Heart right ventricle (tissue), 16 donors: Measurements from ENCODE around the gene ATF7. TPM values are rescaled to one million over a fixed set of nuclear protein-coding genes. Genes with fewer than 3 reads are reported as not detected.
A peak's percentile ranks its signal among the peaks of the same experiment; 100 is the strongest.

Experiments used
- ATAC-seq, 8 donors: fragments of 200-7000 bp; cut with Tn5 transposase; one replicate each; pipeline ENCODE4 v1.9.1; 2020; ENCODE audit warnings: mild to moderate bottlenecking in 8 of 8, moderate library complexity in 8 of 8, moderate number of reproducible peaks in 1 of 8
- DNase-seq, 2 donors: peaks; one replicate each; pipeline ENCODE4 v3.0.0-alpha.2; 2020
- H3K27ac ChIP-seq, 10 donors: fragments of 200-600 bp; sonication (generic) in 2 of 10; one replicate each; pipeline versions ENCODE4 v1.5.0 to v1.8.0; 2020 to 2022; ENCODE audit warnings: mild to moderate bottlenecking in 3 of 10
- H3K27me3 ChIP-seq, 7 donors: fragments of 200-600 bp; one replicate each; pipeline ENCODE4 v1.8.0; 2021 to 2022; ENCODE audit warnings: mild to moderate bottlenecking in 2 of 7
- H3K36me3 ChIP-seq, 9 donors: fragments of 200-600 bp; sonication (generic) in 1 of 9; one replicate each; pipeline versions ENCODE4 v1.5.0 to v1.8.0; 2020 to 2022; ENCODE audit warnings: mild to moderate bottlenecking in 2 of 9
- H3K4me1 ChIP-seq, 9 donors: fragments of 200-600 bp; sonication (generic) in 1 of 9; one replicate each; pipeline versions ENCODE4 v1.5.0 to v1.8.0; 2020 to 2022; ENCODE audit warnings: mild to moderate bottlenecking in 4 of 9
- H3K4me3 ChIP-seq, 10 donors: fragments of 200-600 bp; sonication (generic) in 2 of 10; one replicate each; pipeline versions ENCODE4 v1.5.0 to v1.8.0; 2020 to 2022; ENCODE audit warnings: mild to moderate bottlenecking in 7 of 10, moderate library complexity in 2 of 10
- H3K9me3 ChIP-seq, 11 donors: fragments of 200-600 bp in 10 of 11; sonication (generic) in 2 of 11; one replicate each; pipeline versions ENCODE4 v1.5.0 to v1.8.0; 2013 to 2022; ENCODE audit warnings: mild to moderate bottlenecking in 2 of 11, control low read depth in 1 of 11, moderate library complexity in 1 of 11
- CTCF ChIP-seq, 9 donors: fragments of 200-600 bp; sonication (generic) in 2 of 9; IDR thresholded peaks; one replicate each; pipeline versions ENCODE4 v1.5.0 to v1.8.0; 2021 to 2022; ENCODE audit warnings: antibody characterized with exemption in 9 of 9, mild to moderate bottlenecking in 5 of 9, moderate library complexity in 1 of 9
- WGBS, 2 donors: extraction: QIAGEN DNeasy Blood & Tissue Kit; methylation state at CpG; one replicate each; pipeline ENCODE4 v1.1.7; 2013; ENCODE audit warnings: inconsistent platforms in 1 of 2; 5-methylcytosine and 5-hydroxymethylcytosine counted together
- intact Hi-C, 10 donors: fragments of 100-400 bp; cut with DNase I; formaldehyde crosslinking; loops; one replicate each; pipeline versions ENCODE4 v1.11.1 to v1.14.2; 2022
- polyA plus RNA-seq, 2 donors: library from polyadenylated mRNA; stranded (reverse); fragments of 200-250 nt; gene quantifications; one replicate each; pipeline ENCODE4 v1.2.3, GENCODE V29; 2013
- total RNA-seq, 10 donors: library from RNA; stranded (reverse); fragmentation: NEBNext Ultra II Directional in 3 of 10; extraction: Animal tissue kit (Norgen Biotek cat#: 25700) in 3 of 10; gene quantifications; one replicate each; pipeline versions ENCODE4 v1.2.1 to v1.2.4, GENCODE V29; 2021 to 2023
- donor health status: Arrhythmogenic right ventricular cardiomyopathy.
- donor health status: ischemic (EF 13 %, LVEDD 7.1; RV severe dilation, severe dysfunction).
- donor health status: healthy with polysubstance abuse.
- donor health status: DM: no; HTN: yes; CAD: no.
- donor health status: DM: no; HTN: no; CAD: no.
- donor health status: ischemic (EF 25% LVEDD 6.9; RV normal size, moderate dysfunction).
- donor health status: ischemic (EF 25% LVEDD 5.7; RV mildly dilated, moderate dysfunction).
- donor health status: healthy.
- donor health status: DM: yes; HTN: yes; CAD: no.
- donor health status: Ischemic cardiomyopathy.
- donor health status: ischemic (EF 35%, LVEDD 5.7; RV mildly dilated, moderate dysfunction).
- donor health status: nonischemic (EF 11% LVEDD 7.7; RV severe dilation, severe dysfunction).
- donor health status: DM: yes; HTN: yes; CAD: no.
- donor health status: PGD.
- donor health status: ischemic (EF 29% LVEDD 5.4; RV normal size, mild dysfunction).
- donor health status: nonischemic (EF 23%, LVEDD 6.1; RV moderate dilation, normal function).

ATF7 gene
- total and polyA plus RNA-seq, 12 donors: 12.6 to 47.8 (median 33.7) TPM

- intact Hi-C loops: loop anchor here in 2 of 10 donors (5.0 kb wide), 1 partner anchor 33 kb away; the partner anchor contains the start of gene ATF7 (in 2 of the 2)
- 27 to 34% methylated on average over 5 of the region's 5 CpGs for WGBS, 2 donors
- peak; percentile 60 to 85 (median 74) for ATAC-seq
- DNase-seq: peak; percentile 32 to 76
- TF ChIP-seq CTCF (IDR thresholded peaks at IDR 0.05): no peak
- peaks cover 0 to 28% (median 9%) of the 10 kb centered on the region in 9 donors for H3K36me3 ChIP-seq
- H3K9me3 ChIP-seq: no peaks in the 10 kb centered on the region
- H3K27ac ChIP-seq: peak overlapping the region; percentile 74 to 95 (median 91)
- peak overlapping the region in 6 of 10 donors; percentile 0 to 27 (median 4) for H3K4me3 ChIP-seq
- H3K4me1 ChIP-seq: peaks cover 4 to 43% (median 34%) of the 10 kb centered on the region in 9 donors
- H3K27me3 ChIP-seq: no peaks in the 10 kb centered on the region
These were observed 33.9 kb upstream of the ATF7 start for GRCh38 chr12:53660041-53660440.

GRCh38 chr12:53659571-53659981 lies 33.4 kb upstream of the ATF7 start:
- Histone ChIP-seq H3K27ac (peak overlapping the region; percentile 74 to 95 (median 91)), H3K4me1 (peaks cover 4 to 39% (median 34%) of the 10 kb centered on the region in 9 donors), H3K9me3 (no peaks in the 10 kb centered on the region), H3K36me3 (peaks cover 0 to 23% (median 5%) of the 10 kb centered on the region in 9 donors), H3K27me3 (no peaks in the 10 kb centered on the region), H3K4me3 (peak overlapping the region in 6 of 10 donors; percentile 0 to 27 (median 4))
- TF ChIP-seq CTCF (IDR thresholded peaks at IDR 0.05): no peak
- intact Hi-C loops: no loop called here
- DNase-seq (no peak), ATAC-seq (peak; percentile 39 to 78 (median 68))
- 20 to 36% methylated on average over 2 of the region's 2 CpGs for WGBS, 2 donors

GRCh38 chr12:53659011-53659551 lies 32.9 kb upstream of the ATF7 start:
- TF ChIP-seq CTCF (IDR thresholded peaks at IDR 0.05): no peak
- WGBS, 2 donors: 11 to 24% methylated on average over 3 of the region's 3 CpGs
- peaks cover 0 to 19% (median 0%) of the 10 kb centered on the region in 9 donors for H3K36me3 ChIP-seq
- DNase-seq (peak in 1 of 2 donors; percentile 69), ATAC-seq (peak; percentile 79 to 92 (median 86))
- H3K9me3 ChIP-seq: no peaks in the 10 kb centered on the region
- no peaks in the 10 kb centered on the region for H3K27me3 ChIP-seq
- peaks cover 4 to 37% (median 34%) of the 10 kb centered on the region in 9 donors for H3K4me1 ChIP-seq
- H3K4me3 ChIP-seq: peak overlapping the region in 3 of 10 donors; percentile 0 to 27 (median 10)
- intact Hi-C loops: no loop called here
- peak overlapping the region; percentile 74 to 95 (median 91) for H3K27ac ChIP-seq

GRCh38 chr12:53657041-53657440 lies 30.9 kb upstream of the ATF7 start:
- Histone ChIP-seq H3K4me1 (peaks cover 4 to 37% (median 34%) of the 10 kb centered on the region in 9 donors), H3K36me3 (no peaks in the 10 kb centered on the region), H3K9me3 (no peaks in the 10 kb centered on the region), H3K4me3 (no peak overlapping the region), H3K27ac (peak overlapping the region in 5 of 10 donors; percentile 20 to 95 (median 91)), H3K27me3 (no peaks in the 10 kb centered on the region)
- 95 to 98% methylated on average over 4 of the region's 4 CpGs for WGBS, 2 donors
- intact Hi-C loops: no loop called here
- no peak for TF ChIP-seq CTCF (IDR thresholded peaks at IDR 0.05)
- ATAC-seq (no peak), DNase-seq (no peak)
